Superior temporal gyrus (tissue), 1 donor: ENCODE data around the gene NR1D2.
"Not testable (repeated sequence)": the region's sequence is repeated elsewhere in the genome, so short reads cannot be mapped to it uniquely, and the experiment has no call there.

Experiments used
- DNase-seq: peaks from one replicate; pipeline ENCODE4 v3.0.0-alpha.2; 2016; ENCODE audit errors: extremely low spot score

NR1D2 gene

GRCh38 chr3:23944861-23945662, at the start of gene NR1D2:
NR1D2 (plus strand) TSS chr3:23945286; CDS start chr3:23945579, 293 bp downstream.
- peak; percentile 78 for DNase-seq

- no peak for DNase-seq
Measured at GRCh38 chr3:23900744-23901143, 44.3 kb upstream of the NR1D2 start.

GRCh38 chr3:23904545-23904944, 40.5 kb upstream of the NR1D2 start:
- DNase-seq: no peak

GRCh38 chr3:23909341-23909740, 35.7 kb upstream of the NR1D2 start:
- DNase-seq: no peak

GRCh38 chr3:23911397-23911796, 33.7 kb upstream of the NR1D2 start:
- no peak for DNase-seq

- DNase-seq: not testable (repeated sequence)
Measured at GRCh38 chr3:23912335-23912734, 32.8 kb upstream of the NR1D2 start.

GRCh38 chr3:23913182-23913581, 31.9 kb upstream of the NR1D2 start:
- DNase-seq: no peak

- no peak for DNase-seq
Measured at GRCh38 chr3:23913873-23914743, 31.0 kb upstream of the NR1D2 start.

- DNase-seq: peak; percentile 65
Measured at GRCh38 chr3:23915537-23916108, 29.5 kb upstream of the NR1D2 start.

GRCh38 chr3:23916152-23916885, 28.8 kb upstream of the NR1D2 start:
- peak; percentile 55 for DNase-seq

- peak; percentile 98 for DNase-seq
Measured at GRCh38 chr3:23916886-23917678, 28.0 kb upstream of the NR1D2 start, which contains the start of the genes NKIRAS1 and RPL15. NKIRAS1 (minus strand) TSS chr3:23916990; CDS start chr3:23910904, 6,086 bp downstream. RPL15 (plus strand) TSS chr3:23917132; CDS start chr3:23917860, 728 bp downstream.

- peak; percentile 61 for DNase-seq
Measured at GRCh38 chr3:23917679-23918303, 27.3 kb upstream of the NR1D2 start.

- not testable (repeated sequence) for DNase-seq
Measured at GRCh38 chr3:23918331-23918730, 26.8 kb upstream of the NR1D2 start.

GRCh38 chr3:23919628-23920027, 25.5 kb upstream of the NR1D2 start:
- no peak for DNase-seq

- no peak for DNase-seq
Measured at GRCh38 chr3:23920151-23920655, 24.9 kb upstream of the NR1D2 start.

GRCh38 chr3:23921052-23921511, 24.0 kb upstream of the NR1D2 start:
- no peak for DNase-seq

- DNase-seq: no peak
Measured at GRCh38 chr3:23923786-23924185, 21.3 kb upstream of the NR1D2 start.

GRCh38 chr3:23926246-23926645, 18.8 kb upstream of the NR1D2 start:
- no peak for DNase-seq

- DNase-seq: peak; percentile 67
Measured at GRCh38 chr3:23926736-23927135, 18.4 kb upstream of the NR1D2 start.

- DNase-seq: no peak
Measured at GRCh38 chr3:23928524-23928923, 16.6 kb upstream of the NR1D2 start.
